Uterus (tissue), 2 donors: ENCODE data around the gene TRAF3.

Experiments used
- POLR2A ChIP-seq, 2 donors: fragments of 450-650 bp; IDR thresholded peaks; one replicate each; pipeline ENCODE4 v1.6.1; 2016; ENCODE audit warnings: antibody characterized with exemption in 2 of 2, mild to moderate bottlenecking in 1 of 2, moderate library complexity in 1 of 2
- TF ChIP-seq, protein P1 (sequence below), 4 experiments: fragments of 200-600 bp in 2 of 4; fragments of 450-650 bp in 2 of 4; sonication (generic) in 2 of 4; IDR thresholded peaks; one replicate each; pipeline ENCODE4 v1.5.1; 2016 to 2019; ENCODE audit warnings: antibody characterized with exemption in 4 of 4, mild to moderate bottlenecking in 2 of 4, moderate library complexity in 1 of 4

DNA sequence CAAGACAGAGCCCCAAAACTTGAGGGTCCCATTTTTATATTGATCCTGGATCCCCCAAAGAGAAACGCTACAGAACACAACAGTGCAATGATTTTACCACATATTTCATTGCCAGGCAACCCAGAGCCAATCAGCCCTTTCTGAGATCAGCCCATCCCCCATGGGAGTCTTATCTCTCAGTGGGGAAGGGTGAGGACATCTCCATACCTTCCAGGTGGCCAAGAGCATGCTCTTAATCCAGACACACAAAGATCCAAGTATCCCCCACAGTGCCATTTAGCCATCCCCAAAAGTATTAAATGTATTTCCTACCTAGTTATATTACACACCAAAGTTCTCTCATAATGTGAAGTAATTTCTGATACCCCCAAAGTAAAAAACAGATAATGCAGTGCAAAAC is 82.7 kb downstream of the TRAF3 start:
- TF ChIP-seq, protein P1, sequence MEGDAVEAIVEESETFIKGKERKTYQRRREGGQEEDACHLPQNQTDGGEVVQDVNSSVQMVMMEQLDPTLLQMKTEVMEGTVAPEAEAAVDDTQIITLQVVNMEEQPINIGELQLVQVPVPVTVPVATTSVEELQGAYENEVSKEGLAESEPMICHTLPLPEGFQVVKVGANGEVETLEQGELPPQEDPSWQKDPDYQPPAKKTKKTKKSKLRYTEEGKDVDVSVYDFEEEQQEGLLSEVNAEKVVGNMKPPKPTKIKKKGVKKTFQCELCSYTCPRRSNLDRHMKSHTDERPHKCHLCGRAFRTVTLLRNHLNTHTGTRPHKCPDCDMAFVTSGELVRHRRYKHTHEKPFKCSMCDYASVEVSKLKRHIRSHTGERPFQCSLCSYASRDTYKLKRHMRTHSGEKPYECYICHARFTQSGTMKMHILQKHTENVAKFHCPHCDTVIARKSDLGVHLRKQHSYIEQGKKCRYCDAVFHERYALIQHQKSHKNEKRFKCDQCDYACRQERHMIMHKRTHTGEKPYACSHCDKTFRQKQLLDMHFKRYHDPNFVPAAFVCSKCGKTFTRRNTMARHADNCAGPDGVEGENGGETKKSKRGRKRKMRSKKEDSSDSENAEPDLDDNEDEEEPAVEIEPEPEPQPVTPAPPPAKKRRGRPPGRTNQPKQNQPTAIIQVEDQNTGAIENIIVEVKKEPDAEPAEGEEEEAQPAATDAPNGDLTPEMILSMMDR (IDR thresholded peaks at IDR 0.05), result no peak
- no peak for TF ChIP-seq POLR2A (IDR thresholded peaks at IDR 0.05)
